Kidney tubule cell (primary cell): Measurements from ENCODE around the gene PEAK1.
"Not testable (repeated sequence)": the region's sequence is repeated elsewhere in the genome, so short reads cannot be mapped to it uniquely, and the experiment has no call there.

Experiments used
- DNase-seq: peaks from one replicate; pipeline ENCODE4 v3.0.0-alpha.2; 2018; ENCODE audit warnings: low spot score

Gene PEAK1

DNA sequence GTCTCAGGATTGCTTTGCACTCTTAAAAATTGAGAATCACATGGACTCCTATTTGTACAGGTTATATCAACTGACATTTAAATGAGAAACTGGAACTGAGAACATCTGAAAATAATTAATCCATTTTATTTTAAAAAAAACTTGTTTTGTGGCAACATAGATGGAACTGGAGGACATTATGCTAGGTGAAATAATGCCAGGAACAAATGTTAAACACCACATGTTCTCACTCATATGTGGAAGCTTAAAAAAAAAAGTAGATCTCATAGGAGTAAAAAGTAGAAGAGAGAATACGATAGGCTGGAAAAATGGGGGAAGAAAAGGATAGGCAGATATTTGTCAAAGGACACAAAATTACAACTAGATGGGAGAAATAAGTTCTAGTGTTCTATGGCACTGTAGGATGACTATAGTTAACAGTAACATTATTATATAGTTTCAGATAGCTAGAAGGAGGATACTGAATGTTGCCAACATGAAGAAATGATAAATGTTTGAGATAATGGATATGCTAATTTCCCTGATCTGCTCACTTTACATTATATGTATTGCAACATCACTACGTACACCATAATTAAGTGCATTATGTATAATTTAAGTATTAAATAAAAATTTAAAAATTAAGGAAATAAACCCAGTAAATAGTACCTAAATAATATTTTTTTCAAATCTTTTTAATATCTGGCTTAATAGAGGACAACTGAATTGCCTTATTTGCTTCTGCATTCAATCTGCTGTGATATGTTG is 248.5 kb downstream of the PEAK1 start:
- no peak for DNase-seq

GRCh38 chr15:77168616-77169015 is 251.3 kb downstream of the PEAK1 start:
- no peak for DNase-seq

DNA sequence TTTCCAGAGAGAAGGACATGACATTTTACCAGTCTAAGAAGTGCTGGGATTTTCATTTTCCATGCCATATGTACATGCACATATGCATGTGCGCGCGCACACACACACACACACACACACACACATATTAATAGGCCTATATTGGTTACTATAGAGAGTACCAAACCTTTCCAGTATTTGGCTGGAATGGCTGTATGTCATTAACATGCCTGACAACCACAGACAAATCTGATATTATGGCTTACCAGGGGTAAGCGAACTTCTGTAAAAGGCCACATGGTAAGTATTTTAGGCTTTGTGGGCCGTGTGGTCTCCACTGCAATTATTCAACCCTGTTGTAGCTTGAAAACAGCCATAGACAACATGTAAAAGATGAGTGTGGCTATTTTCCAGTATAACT is 251.8 kb downstream of the PEAK1 start:
- no peak for DNase-seq

DNA sequence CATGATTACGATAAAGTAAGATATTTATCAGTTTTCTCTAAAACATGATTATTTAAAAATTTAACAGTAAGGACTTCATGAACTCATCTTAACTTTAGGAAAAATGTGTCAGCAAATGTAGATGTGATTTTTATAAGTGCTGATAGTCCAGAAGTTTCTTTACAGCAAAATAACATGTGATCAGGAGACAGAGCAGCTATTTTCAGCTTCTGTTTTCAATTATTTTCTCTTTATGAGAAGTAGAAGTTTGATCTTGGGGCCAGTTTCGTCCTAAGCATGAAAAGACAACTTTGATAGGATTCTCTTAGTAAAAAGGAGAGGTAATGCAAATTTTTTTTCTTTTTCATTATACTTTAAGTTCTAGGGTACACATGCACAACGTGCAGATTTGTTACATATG is 252.5 kb downstream of the PEAK1 start:
- no peak for DNase-seq

GRCh38 chr15:77163781-77164384 is 256.0 kb downstream of the PEAK1 start:
- DNase-seq, result no peak

- DNase-seq, result no peak
Measured at GRCh38 chr15:77162872-77163633, 256.9 kb downstream of the PEAK1 start.

GRCh38 chr15:77160562-77161478 is 259.1 kb downstream of the PEAK1 start:
- DNase-seq, result peak; percentile 52

GRCh38 chr15:77156000-77156399 is 263.9 kb downstream of the PEAK1 start:
- not testable (repeated sequence) for DNase-seq

- no peak for DNase-seq
Measured at GRCh38 chr15:77148191-77148590, 271.7 kb downstream of the PEAK1 start.

- no peak for DNase-seq
Measured at GRCh38 chr15:77145370-77145769, 274.5 kb downstream of the PEAK1 start.

- peak; percentile 67 for DNase-seq
Measured at GRCh38 chr15:77144492-77145070, 275.3 kb downstream of the PEAK1 start.

GRCh38 chr15:77144026-77144425 is 275.9 kb downstream of the PEAK1 start:
- DNase-seq, result no peak

DNA sequence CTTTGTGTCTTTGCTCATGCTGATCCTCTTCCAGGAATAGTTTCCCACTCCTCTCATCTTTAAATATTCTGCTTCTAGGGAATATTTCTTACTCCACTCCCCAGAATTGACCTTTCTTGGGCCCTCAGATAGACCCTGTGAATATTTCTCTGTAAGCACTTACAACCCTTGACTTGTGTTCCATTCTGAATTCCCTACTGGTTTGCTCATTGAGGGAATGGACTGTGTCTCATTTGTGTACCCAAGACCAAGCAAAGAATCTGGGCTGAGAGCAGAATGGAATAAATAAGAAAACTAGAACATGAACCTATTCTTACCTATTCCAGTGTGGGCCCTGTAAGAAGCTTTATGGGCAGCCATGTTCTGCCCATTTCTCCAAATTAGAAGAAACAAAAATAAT is 276.3 kb downstream of the PEAK1 start:
- no peak for DNase-seq

DNA sequence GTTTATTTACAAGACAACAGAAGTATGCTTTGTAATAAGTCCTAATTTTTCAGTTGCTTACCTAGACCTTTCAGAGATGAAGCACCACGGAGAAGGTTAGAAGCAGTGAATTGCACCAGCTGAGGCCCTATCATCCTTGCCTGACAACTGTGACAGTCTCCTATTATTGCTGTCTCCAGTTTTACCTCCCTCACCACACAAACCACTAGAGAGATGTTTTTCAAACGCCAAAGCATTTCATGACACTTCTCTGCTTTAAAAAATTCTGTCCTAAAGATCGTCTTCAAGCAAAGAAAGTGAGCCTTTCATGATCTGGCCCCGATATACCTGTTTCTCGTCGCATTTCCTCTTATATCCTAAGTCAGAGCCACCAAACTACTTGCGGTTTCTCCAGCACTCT is 276.7 kb downstream of the PEAK1 start:
- no peak for DNase-seq

DNA sequence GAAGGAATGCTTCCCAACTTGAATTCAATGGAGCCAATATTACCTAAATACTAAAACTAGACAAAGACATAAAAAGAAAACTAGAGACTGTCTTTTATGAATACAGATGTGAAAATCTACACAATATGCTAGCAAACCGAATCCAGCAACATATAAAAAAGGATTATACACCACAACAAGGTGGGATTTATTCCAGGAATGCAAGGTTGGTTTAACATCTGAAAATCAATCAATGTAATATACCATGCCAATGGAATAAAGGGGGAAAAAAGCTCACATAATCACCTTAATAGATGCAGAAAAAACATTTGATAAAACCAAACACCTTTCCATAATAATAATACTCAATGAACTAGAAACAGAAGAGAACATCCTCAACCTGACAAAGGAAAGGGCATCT is 279.7 kb downstream of the PEAK1 start:
- DNase-seq, result no peak

GRCh38 chr15:77139312-77139711 is 280.6 kb downstream of the PEAK1 start:
- no peak for DNase-seq

GRCh38 chr15:77138167-77138522 is 281.8 kb downstream of the PEAK1 start:
- no peak for DNase-seq

- DNase-seq, result no peak
Measured at GRCh38 chr15:77135181-77135580, 284.7 kb downstream of the PEAK1 start.

- no peak for DNase-seq
Measured at GRCh38 chr15:77130315-77130930, 289.5 kb downstream of the PEAK1 start.

DNA sequence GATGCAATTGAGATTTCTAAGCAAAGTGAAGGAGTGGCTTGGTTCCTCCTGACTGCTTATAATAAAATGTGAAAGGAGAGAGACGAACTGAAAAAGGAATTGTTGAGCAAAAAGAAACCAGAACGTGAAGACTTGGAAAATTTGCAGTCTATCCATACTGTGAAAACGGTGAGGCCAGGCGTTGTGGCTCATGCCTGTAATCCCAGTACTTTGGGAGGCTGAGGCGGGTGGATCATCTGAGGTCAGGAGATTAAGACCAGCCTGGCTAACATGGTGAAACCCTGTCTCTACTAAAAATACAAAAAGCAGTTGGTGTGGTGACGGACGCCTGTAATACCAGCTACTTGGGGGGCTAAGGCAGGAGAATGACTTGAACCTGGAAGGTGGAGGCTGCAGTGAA is 292.3 kb downstream of the PEAK1 start:
- no peak for DNase-seq
